H1 (cell line): ENCODE measurements around the gene BCO2. TPM values are rescaled to one million over a fixed set of nuclear protein-coding genes. Genes with fewer than 3 reads are reported as not detected.

Experiments used
- CTCF ChIA-PET: fragments of 300-600 bp; sonication (Branson Sonifier 250); formaldehyde crosslinking; loops from one replicate; lab custom pipeline; 2021; ENCODE audit not compliant: partially characterized antibody; lab: Charles Lee
- POLR2A ChIA-PET: fragments of 300-600 bp; sonication (Branson Sonifier 250); formaldehyde crosslinking; loops from one replicate; lab custom pipeline; 2021; ENCODE audit warnings: inconsistent platforms; ENCODE audit not compliant: partially characterized antibody; lab: Charles Lee
- DNase-seq, 2 experiments: peaks; one replicate each; pipeline versions ENCODE4 v3.0.0 to v3.0.0-alpha.2; 2010 to 2022; ENCODE audit warnings: low spot score in 2 of 2, low read depth in 1 of 2, mixed read lengths in 1 of 2
- FAIRE-seq: peaks from 2 replicates; lab custom pipeline; 2011; peaks lifted over from hg19 to GRCh38; lab: Jason Lieb, UNC
- H2AFZ ChIP-seq: 2 replicates; pipeline ENCODE4 v1.8.1; 2012; ENCODE audit warnings: low read length, inconsistent platforms
- H2AK5ac ChIP-seq: 2 replicates; pipeline ENCODE4 v1.6.1; 2013; ENCODE audit warnings: low read depth, low read length
- H2BK120ac ChIP-seq: replicated peaks from 2 replicates; pipeline ENCODE3; 2013; ENCODE audit warnings: low read depth, low read length, inconsistent platforms
- H2BK12ac ChIP-seq: 2 replicates; pipeline ENCODE4 v1.6.1; 2013; ENCODE audit warnings: low read depth, low read length
- H2BK15ac ChIP-seq: 2 replicates; pipeline ENCODE4 v1.6.1; 2013; ENCODE audit warnings: low read length
- H2BK20ac ChIP-seq: 2 replicates; pipeline ENCODE4 v1.6.1; 2013; ENCODE audit warnings: low read length
- H2BK5ac ChIP-seq: 2 replicates; pipeline ENCODE4 v1.6.1; 2013; ENCODE audit warnings: low read depth, low read length
- H3K14ac ChIP-seq: 2 replicates; pipeline ENCODE4 v1.6.1; 2013; ENCODE audit warnings: inconsistent platforms; ENCODE audit not compliant: insufficient read length
- H3K18ac ChIP-seq: 2 replicates; pipeline ENCODE4 v1.6.1; 2013; ENCODE audit warnings: low read length; ENCODE audit errors: extremely low read depth
- H3K23ac ChIP-seq: 2 replicates; pipeline ENCODE4 v1.6.1; 2013; ENCODE audit warnings: inconsistent platforms; ENCODE audit not compliant: insufficient read length
- H3K23me2 ChIP-seq: 2 replicates; pipeline ENCODE4 v1.6.1; 2013; ENCODE audit warnings: low read depth, low read length
- H3K27ac ChIP-seq: 2 replicates; pipeline ENCODE4 v1.6.1; 2011; ENCODE audit warnings: low read depth, low read length, inconsistent platforms
- H3K27me3 ChIP-seq, 4 experiments: replicated peaks in 1 of 4; 1 replicate in 1 of 4; 2 replicates in 3 of 4; pipeline versions ENCODE4 v1.6.1 to v1.8.1; 2011 to 2013; ENCODE audit warnings: low read length in 3 of 4, mild to moderate bottlenecking in 3 of 4, inconsistent platforms in 2 of 4, mixed read lengths in 2 of 4, moderate library complexity in 1 of 4; ENCODE audit not compliant: control insufficient read depth in 3 of 4, insufficient read depth in 3 of 4; ENCODE audit errors: extremely low read depth in 1 of 4
- H3K36me3 ChIP-seq, 4 experiments: 2 replicates each; pipeline versions ENCODE4 v1.6.1 to v1.8.1; 2011 to 2013; ENCODE audit warnings: mild to moderate bottlenecking in 4 of 4, low read length in 3 of 4, moderate library complexity in 2 of 4, control low read depth in 1 of 4, inconsistent platforms in 1 of 4; ENCODE audit not compliant: insufficient read depth in 4 of 4, control insufficient read depth in 2 of 4
- H3K4ac ChIP-seq: replicated peaks from 2 replicates; pipeline ENCODE3; 2013; ENCODE audit warnings: low read length, low read depth, mixed read lengths, inconsistent platforms; ENCODE audit not compliant: insufficient read length
- H3K4me1 ChIP-seq, 4 experiments: replicated peaks in 1 of 4; 1 replicate in 1 of 4; 2 replicates in 3 of 4; pipeline versions ENCODE4 v1.6.1 to v1.8.1; 2011 to 2013; ENCODE audit warnings: low read length in 3 of 4, inconsistent platforms in 2 of 4, mixed read lengths in 1 of 4; ENCODE audit not compliant: insufficient read depth in 4 of 4, control insufficient read depth in 3 of 4
- H3K4me2 ChIP-seq, 2 experiments: 2 replicates each; pipeline versions ENCODE4 v1.6.1 to v1.8.1; 2011 to 2013; ENCODE audit warnings: low read depth in 2 of 2, low read length in 2 of 2, control low read depth in 1 of 2, inconsistent platforms in 1 of 2, mild to moderate bottlenecking in 1 of 2; ENCODE audit not compliant: insufficient read depth in 1 of 2
- H3K4me3 ChIP-seq, 4 experiments: fragments of 200-600, 300-600 bp in 1 of 4; sonication (generic), shearing (Covaris generic), sonication (Bioruptor Twin) in 1 of 4; 2 replicates each; pipeline versions ENCODE4 v1.5.1 to v1.8.1; 2011 to 2016; ENCODE audit warnings: low read length in 4 of 4, low read depth in 3 of 4, control low read depth in 2 of 4, inconsistent platforms in 2 of 4, mild to moderate bottlenecking in 2 of 4, mixed read lengths in 1 of 4, moderate library complexity in 1 of 4; ENCODE audit not compliant: insufficient read depth in 2 of 4; ENCODE audit errors: extremely low read depth in 1 of 4
- H3K56ac ChIP-seq: replicated peaks from 2 replicates; pipeline ENCODE3; 2013; ENCODE audit warnings: low read depth, mild to moderate bottlenecking, mixed read lengths, low read length, inconsistent platforms; ENCODE audit not compliant: insufficient read length
- H3K79me1 ChIP-seq: 2 replicates; pipeline ENCODE4 v1.6.1; 2013; ENCODE audit warnings: low read depth, low read length, control low read depth
- H3K79me2 ChIP-seq, 2 experiments: 2 replicates each; pipeline versions ENCODE4 v1.6.1 to v1.8.1; 2012 to 2013; ENCODE audit warnings: low read length in 2 of 2, mild to moderate bottlenecking in 2 of 2, inconsistent platforms in 1 of 2; ENCODE audit not compliant: insufficient read depth in 2 of 2, control insufficient read depth in 1 of 2
- H3K9ac ChIP-seq, 4 experiments: replicated peaks in 1 of 4; 1 replicate in 1 of 4; 2 replicates in 3 of 4; pipeline versions ENCODE4 v1.6.1 to v1.8.1; 2011 to 2013; ENCODE audit warnings: low read depth in 3 of 4, low read length in 3 of 4, control low read depth in 2 of 4, mild to moderate bottlenecking in 2 of 4, moderate library complexity in 2 of 4, inconsistent platforms in 1 of 4; ENCODE audit errors: extremely low read depth in 1 of 4
- H3K9me3 ChIP-seq, 2 experiments: 2 replicates each; pipeline versions ENCODE4 v1.6.1 to v1.8.1; 2012 to 2013; ENCODE audit warnings: mild to moderate bottlenecking in 2 of 2, moderate library complexity in 2 of 2, control low read depth in 1 of 2, inconsistent platforms in 1 of 2, low read depth in 1 of 2, low read length in 1 of 2, mixed read lengths in 1 of 2; ENCODE audit not compliant: insufficient read depth in 2 of 2
- H4K20me1 ChIP-seq, 2 experiments: replicated peaks in 1 of 2; 2 replicates each; pipeline versions ENCODE3 to v1.8.1; 2011 to 2013; ENCODE audit warnings: inconsistent platforms in 2 of 2, low read length in 2 of 2, mild to moderate bottlenecking in 1 of 2; ENCODE audit not compliant: insufficient read depth in 2 of 2, control insufficient read depth in 1 of 2
- H4K5ac ChIP-seq: 2 replicates; pipeline ENCODE4 v1.6.1; 2013; ENCODE audit warnings: low read length, low read depth, mixed read lengths, inconsistent platforms; ENCODE audit not compliant: insufficient read length
- H4K8ac ChIP-seq: 2 replicates; pipeline ENCODE4 v1.8.0; 2013; ENCODE audit warnings: mild to moderate bottlenecking, moderate library complexity, low read length, inconsistent platforms; ENCODE audit not compliant: insufficient read depth; ENCODE audit errors: extremely low read depth
- H4K91ac ChIP-seq: replicated peaks from 2 replicates; pipeline ENCODE3; 2013; ENCODE audit warnings: low read length, mixed read lengths, inconsistent platforms; ENCODE audit not compliant: insufficient read length
- ATF3 ChIP-seq: IDR thresholded peaks from 2 replicates; pipeline ENCODE4 v1.6.1; 2011; ENCODE audit warnings: low read depth, mild to moderate bottlenecking, low read length; ENCODE audit not compliant: insufficient read depth
- CEBPB ChIP-seq: IDR thresholded peaks from 2 replicates; pipeline ENCODE4 v1.6.1; 2012; ENCODE audit warnings: low read depth, low read length
- CREB1 ChIP-seq: IDR thresholded peaks from 2 replicates; pipeline ENCODE4 v1.6.1; 2012; ENCODE audit warnings: inconsistent platforms
- EZH2 ChIP-seq: fragments of 200-600 bp; sonication (generic); IDR thresholded peaks from 2 replicates; pipeline ENCODE4 v1.7.1; 2012; ENCODE audit warnings: low read depth, mild to moderate bottlenecking, moderate library complexity, low read length, inconsistent platforms; ENCODE audit not compliant: severe bottlenecking
- POU5F1 ChIP-seq: IDR thresholded peaks from 2 replicates; pipeline ENCODE4 v1.6.1; 2011; ENCODE audit warnings: low read depth, mild to moderate bottlenecking, low read length, moderate library complexity
- TCF12 ChIP-seq: IDR thresholded peaks from 2 replicates; pipeline ENCODE4 v1.6.1; 2011; ENCODE audit warnings: low read depth, mild to moderate bottlenecking, low read length
- YY1 ChIP-seq: IDR thresholded peaks from 2 replicates; pipeline ENCODE4 v1.6.1; 2011; ENCODE audit warnings: low read depth, mild to moderate bottlenecking, low read length
- WGBS, 2 experiments: shearing (Covaris generic) in 1 of 2; methylation state at CpG; one replicate each; pipeline versions ENCODE4 v1.1.6 to v1.1.7; 2013 to 2015; ENCODE audit warnings: low lambda C conversion rate in 2 of 2, mixed read lengths in 2 of 2, inconsistent platforms in 1 of 2, low coverage in 1 of 2, missing lambda C conversion rate in 1 of 2; ENCODE audit not compliant: insufficient replicate concordance in 2 of 2, insufficient coverage in 1 of 2, insufficient read length in 1 of 2; ENCODE audit errors: extremely low coverage in 1 of 2, missing lambda C conversion rate in 1 of 2; 5-methylcytosine and 5-hydroxymethylcytosine counted together
- polyA plus RNA-seq, 7 experiments: library from polyadenylated mRNA; depleted of rRNA in 3 of 7; stranded (reverse) in 5 of 7; unstranded in 2 of 7; fragments of >200 nt in 5 of 7; fragments of 200-250 nt in 2 of 7; gene quantifications; 1 replicate in 5 of 7; 2 replicates in 1 of 7; 4 replicates in 1 of 7; pipeline versions ENCODE4 v1.2.1 to v1.2.3, GENCODE V29; 2011 to 2013; ENCODE audit warnings: missing spikeins in 2 of 7, mixed read lengths in 2 of 7
- total RNA-seq: library from RNA; stranded (reverse); fragmentation: NEBNext Ultra II Directional; extraction: Animal tissue kit (Norgen Biotek cat#: 25700); gene quantifications from 2 replicates; pipeline ENCODE4 v1.2.1, GENCODE V29; 2021
- TF ChIP-seq, protein P1 (sequence below): IDR thresholded peaks from 2 replicates; pipeline ENCODE4 v1.6.1; 2011; ENCODE audit warnings: low read length, improper control_type of control experiment

Gene BCO2
- total and polyA plus RNA-seq, 2 of the 8 experiments (the other 6 are each of a cell fraction or from before 2014, with no cell fraction given) = 0.42 to 0.82 TPM

DNA sequence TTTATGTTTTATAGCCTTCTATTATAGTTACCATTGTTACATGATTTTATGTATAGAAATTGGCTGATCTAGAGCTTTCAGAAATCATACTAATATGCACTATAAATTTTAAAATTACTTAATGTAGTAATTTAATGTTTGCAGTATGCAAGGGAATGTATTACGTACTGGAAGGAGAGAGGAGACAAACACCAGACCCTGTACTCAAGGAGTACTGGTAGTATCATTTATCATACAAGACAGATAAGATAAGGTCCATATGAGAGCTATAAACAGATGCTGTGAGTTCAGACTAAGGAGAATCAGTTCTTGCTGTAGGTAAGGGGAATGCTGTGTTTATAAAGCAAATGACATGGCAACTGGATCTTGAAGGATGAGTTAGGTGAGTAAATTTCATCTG is 765 bp downstream of the BCO2 start:
- 81% methylated on average over 1 of the region's 1 CpG; no CpG with 5 or more reads in 1 of the 2 experiments for WGBS, 2 experiments
- Histone ChIP-seq H4K8ac (no peak overlapping the region), H2BK15ac (no peak overlapping the region), H3K23ac (no peak overlapping the region), H3K4me2 (no peak overlapping the region), H4K5ac (no peak overlapping the region), H3K18ac (no peak overlapping the region), H3K27ac (no peak overlapping the region), H3K79me2 (no peaks in the 10 kb centered on the region), H2BK5ac (no peak overlapping the region), H3K4me1 (peaks cover 0 to 3% (median 0%) of the 10 kb centered on the region in 4 experiments; a peak in 1 of 7 replicates), H2BK12ac (no peak overlapping the region), H4K20me1 (no peaks in the 10 kb centered on the region), H3K36me3 (no peaks in the 10 kb centered on the region), H4K91ac (no peak overlapping the region), H2AK5ac (no peak overlapping the region), H2BK120ac (no peak overlapping the region), H3K23me2 (no peaks in the 10 kb centered on the region), H3K56ac (no peak overlapping the region), H3K9me3 (no peaks in the 10 kb centered on the region), H3K27me3 (no peaks in the 10 kb centered on the region), H2AFZ (no peak overlapping the region), H3K79me1 (no peaks in the 10 kb centered on the region), H3K9ac (no peak overlapping the region), H3K4me3 (no peak overlapping the region), H2BK20ac (no peak overlapping the region), H3K4ac (no peak overlapping the region), H3K14ac (no peak overlapping the region)
- DNase-seq = no peak
- CTCF ChIA-PET = interaction anchor here (0.5 to 3.9 kb wide), 12 partner anchors 9 to 432 kb away, joined by 3 to 38 read pairs (median 4); partner anchors contain the start of genes IL18 and TEX12
- TF ChIP-seq, protein P1, sequence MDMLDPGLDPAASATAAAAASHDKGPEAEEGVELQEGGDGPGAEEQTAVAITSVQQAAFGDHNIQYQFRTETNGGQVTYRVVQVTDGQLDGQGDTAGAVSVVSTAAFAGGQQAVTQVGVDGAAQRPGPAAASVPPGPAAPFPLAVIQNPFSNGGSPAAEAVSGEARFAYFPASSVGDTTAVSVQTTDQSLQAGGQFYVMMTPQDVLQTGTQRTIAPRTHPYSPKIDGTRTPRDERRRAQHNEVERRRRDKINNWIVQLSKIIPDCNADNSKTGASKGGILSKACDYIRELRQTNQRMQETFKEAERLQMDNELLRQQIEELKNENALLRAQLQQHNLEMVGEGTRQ = no peak
- no peak for TF ChIP-seq POU5F1
- TF ChIP-seq EZH2 = no peak
- TF ChIP-seq CEBPB = no peak
- no peak for TF ChIP-seq ATF3
- TF ChIP-seq YY1 = no peak
- TF ChIP-seq TCF12 = no peak
- TF ChIP-seq CREB1 = no peak
- POLR2A ChIA-PET = no interaction called here
- FAIRE-seq = no peak
